Neural cell (in vitro differentiated cells): Measurements from ENCODE around the gene ADIG. TPM values are rescaled to one million over a fixed set of nuclear protein-coding genes. Genes with fewer than 3 reads are reported as not detected.

Source experiments
- H2AFZ ChIP-seq: fragments of 200-600, 300-800 bp; sonication (generic), shearing (Covaris generic); 2 replicates; pipeline ENCODE4 v1.6.0; 2014; ENCODE audit warnings: low read depth, mild to moderate bottlenecking, antibody characterized with exemption, low read length, moderate library complexity
- H3F3A ChIP-seq: fragments of 200-600 bp; shearing (Covaris generic); 2 replicates; pipeline ENCODE4 v1.6.1; 2016; ENCODE audit warnings: mild to moderate bottlenecking, moderate library complexity, mixed read lengths, antibody characterized with exemption, low read length; ENCODE audit not compliant: insufficient read depth, poor library complexity, severe bottlenecking
- H3K27ac ChIP-seq: fragments of 200-600, 300-800 bp; sonication (generic), shearing (Covaris generic); 2 replicates; pipeline ENCODE4 v1.5.1; 2014; ENCODE audit warnings: mild to moderate bottlenecking, low read length, moderate library complexity
- H3K27me3 ChIP-seq: fragments of 300-800, 200-600 bp; sonication (generic), shearing (Covaris generic); 2 replicates; pipeline ENCODE4 v1.6.0; 2014; ENCODE audit warnings: mild to moderate bottlenecking, low read depth, low read length, moderate library complexity; ENCODE audit not compliant: insufficient read depth
- H3K36me3 ChIP-seq: fragments of 300-800, 200-600 bp; sonication (generic), shearing (Covaris generic); 2 replicates; pipeline ENCODE4 v1.5.1; 2014; ENCODE audit warnings: mild to moderate bottlenecking, antibody characterized with exemption, low read length, moderate library complexity; ENCODE audit not compliant: insufficient read depth
- H3K4me2 ChIP-seq: fragments of 300-800, 200-600 bp; sonication (generic), shearing (Covaris generic); 2 replicates; pipeline ENCODE4 v1.6.0; 2014; ENCODE audit warnings: mild to moderate bottlenecking, low read length
- H3K4me3 ChIP-seq: fragments of 300-800, 200-600 bp; sonication (generic), shearing (Covaris generic); 2 replicates; pipeline ENCODE4 v1.5.1; 2014; ENCODE audit warnings: mild to moderate bottlenecking, low read length, moderate library complexity
- H3K79me2 ChIP-seq: fragments of 200-600 bp; shearing (Covaris generic); replicated peaks from 2 replicates; pipeline ENCODE4 v1.6.0; 2014; ENCODE audit warnings: mild to moderate bottlenecking, low read length, moderate library complexity; ENCODE audit not compliant: insufficient read depth
- H3K9ac ChIP-seq: fragments of 300-800, 200-600 bp; sonication (generic), shearing (Covaris generic); 2 replicates; pipeline ENCODE4 v1.6.1; 2016; ENCODE audit warnings: mild to moderate bottlenecking, low read length, mixed read lengths
- H3K9me2 ChIP-seq: fragments of 200-600 bp; shearing (Covaris generic); 2 replicates; pipeline ENCODE4 v1.6.1; 2016; ENCODE audit warnings: mild to moderate bottlenecking, low read length, mixed read lengths; ENCODE audit not compliant: insufficient read depth
- H3K9me3 ChIP-seq: fragments of 200-600, 300-800 bp; sonication (generic), shearing (Covaris generic); 2 replicates; pipeline ENCODE4 v1.6.1; 2016; ENCODE audit warnings: mild to moderate bottlenecking, mixed run types, low read length, moderate library complexity, mixed read lengths
- H4K20me1 ChIP-seq: fragments of 200-600 bp; shearing (Covaris generic); 2 replicates; pipeline ENCODE4 v1.6.1; 2016; ENCODE audit warnings: mild to moderate bottlenecking, mixed run types; ENCODE audit not compliant: insufficient read depth
- EP300 ChIP-seq: fragments of 450-650 bp; conservative IDR thresholded peaks from 2 replicates; pipeline ENCODE4 v1.6.1; 2014; ENCODE audit warnings: antibody characterized with exemption, mild to moderate bottlenecking, moderate library complexity; ENCODE audit not compliant: poor library complexity, severe bottlenecking
- EZH2 ChIP-seq: fragments of 200-600, 300-800 bp; shearing (Covaris generic), sonication (generic); IDR thresholded peaks from 2 replicates; pipeline ENCODE4 v1.6.1; 2014; ENCODE audit warnings: antibody characterized with exemption, low read length, borderline replicate concordance, mild to moderate bottlenecking; ENCODE audit not compliant: insufficient read depth, poor library complexity, severe bottlenecking
- MXI1 ChIP-seq: fragments of 450-650 bp; conservative IDR thresholded peaks from 2 replicates; pipeline ENCODE4 v1.6.1; 2014; ENCODE audit warnings: antibody characterized with exemption, mild to moderate bottlenecking; ENCODE audit not compliant: poor library complexity, severe bottlenecking
- POLR2AphosphoS5 ChIP-seq: IDR thresholded peaks from 2 replicates; pipeline ENCODE4 v1.6.1; 2012
- RAD21 ChIP-seq: fragments of 450-650 bp; conservative IDR thresholded peaks from 2 replicates; pipeline ENCODE4 v1.6.1; 2014; ENCODE audit warnings: antibody characterized with exemption, mild to moderate bottlenecking, moderate library complexity
- SMC3 ChIP-seq: fragments of 450-650 bp; conservative IDR thresholded peaks from 2 replicates; pipeline ENCODE4 v1.6.1; 2014; ENCODE audit warnings: antibody characterized with exemption, mild to moderate bottlenecking, moderate library complexity; ENCODE audit not compliant: poor library complexity
- TAF1 ChIP-seq: IDR thresholded peaks from 2 replicates; pipeline ENCODE4 v1.6.1; 2012; ENCODE audit warnings: low read depth
- polyA plus RNA-seq: library from polyadenylated mRNA; depleted of rRNA; stranded (reverse); fragments of >200 nt; gene quantifications from 2 replicates; pipeline ENCODE4 v1.2.3, GENCODE V29; 2014
- TF ChIP-seq, protein P1 (sequence below): IDR thresholded peaks from 2 replicates; pipeline ENCODE4 v1.6.1; 2012; ENCODE audit warnings: borderline replicate concordance
- TF ChIP-seq, protein P2 (sequence below): fragments of 450-650 bp; IDR thresholded peaks from 2 replicates; pipeline ENCODE4 v1.5.1; 2014; ENCODE audit warnings: antibody characterized with exemption, mild to moderate bottlenecking, moderate library complexity; ENCODE audit not compliant: poor library complexity, severe bottlenecking

ADIG gene
- polyA plus RNA-seq, 1 donor from 2014 or later, result not detected

DNA sequence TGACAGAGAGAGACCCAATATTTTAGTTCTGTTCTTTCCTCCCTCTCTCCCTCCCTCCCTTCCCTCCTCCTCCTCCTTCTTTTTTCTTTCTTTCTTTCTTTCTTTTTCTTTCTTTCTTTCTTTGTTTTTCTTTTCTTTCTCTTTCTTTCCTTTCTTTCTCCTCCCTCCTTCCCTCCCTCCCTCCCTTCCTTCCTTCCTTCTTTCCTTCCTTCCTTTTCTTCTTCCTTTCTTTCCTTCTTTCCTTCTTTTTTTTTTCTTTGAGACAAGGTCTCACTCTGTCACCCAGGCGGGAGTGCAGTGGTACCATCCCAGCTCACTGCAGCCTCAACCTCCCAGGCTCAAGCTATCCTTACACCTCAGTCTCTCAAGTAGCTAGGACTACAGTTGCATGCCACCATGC, 49.0 kb downstream of the ADIG start:
- no peak for TF ChIP-seq TAF1
- TF ChIP-seq, protein P1, sequence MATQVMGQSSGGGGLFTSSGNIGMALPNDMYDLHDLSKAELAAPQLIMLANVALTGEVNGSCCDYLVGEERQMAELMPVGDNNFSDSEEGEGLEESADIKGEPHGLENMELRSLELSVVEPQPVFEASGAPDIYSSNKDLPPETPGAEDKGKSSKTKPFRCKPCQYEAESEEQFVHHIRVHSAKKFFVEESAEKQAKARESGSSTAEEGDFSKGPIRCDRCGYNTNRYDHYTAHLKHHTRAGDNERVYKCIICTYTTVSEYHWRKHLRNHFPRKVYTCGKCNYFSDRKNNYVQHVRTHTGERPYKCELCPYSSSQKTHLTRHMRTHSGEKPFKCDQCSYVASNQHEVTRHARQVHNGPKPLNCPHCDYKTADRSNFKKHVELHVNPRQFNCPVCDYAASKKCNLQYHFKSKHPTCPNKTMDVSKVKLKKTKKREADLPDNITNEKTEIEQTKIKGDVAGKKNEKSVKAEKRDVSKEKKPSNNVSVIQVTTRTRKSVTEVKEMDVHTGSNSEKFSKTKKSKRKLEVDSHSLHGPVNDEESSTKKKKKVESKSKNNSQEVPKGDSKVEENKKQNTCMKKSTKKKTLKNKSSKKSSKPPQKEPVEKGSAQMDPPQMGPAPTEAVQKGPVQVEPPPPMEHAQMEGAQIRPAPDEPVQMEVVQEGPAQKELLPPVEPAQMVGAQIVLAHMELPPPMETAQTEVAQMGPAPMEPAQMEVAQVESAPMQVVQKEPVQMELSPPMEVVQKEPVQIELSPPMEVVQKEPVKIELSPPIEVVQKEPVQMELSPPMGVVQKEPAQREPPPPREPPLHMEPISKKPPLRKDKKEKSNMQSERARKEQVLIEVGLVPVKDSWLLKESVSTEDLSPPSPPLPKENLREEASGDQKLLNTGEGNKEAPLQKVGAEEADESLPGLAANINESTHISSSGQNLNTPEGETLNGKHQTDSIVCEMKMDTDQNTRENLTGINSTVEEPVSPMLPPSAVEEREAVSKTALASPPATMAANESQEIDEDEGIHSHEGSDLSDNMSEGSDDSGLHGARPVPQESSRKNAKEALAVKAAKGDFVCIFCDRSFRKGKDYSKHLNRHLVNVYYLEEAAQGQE, result no peak
- TF ChIP-seq EP300, result no peak
- TF ChIP-seq, protein P2, sequence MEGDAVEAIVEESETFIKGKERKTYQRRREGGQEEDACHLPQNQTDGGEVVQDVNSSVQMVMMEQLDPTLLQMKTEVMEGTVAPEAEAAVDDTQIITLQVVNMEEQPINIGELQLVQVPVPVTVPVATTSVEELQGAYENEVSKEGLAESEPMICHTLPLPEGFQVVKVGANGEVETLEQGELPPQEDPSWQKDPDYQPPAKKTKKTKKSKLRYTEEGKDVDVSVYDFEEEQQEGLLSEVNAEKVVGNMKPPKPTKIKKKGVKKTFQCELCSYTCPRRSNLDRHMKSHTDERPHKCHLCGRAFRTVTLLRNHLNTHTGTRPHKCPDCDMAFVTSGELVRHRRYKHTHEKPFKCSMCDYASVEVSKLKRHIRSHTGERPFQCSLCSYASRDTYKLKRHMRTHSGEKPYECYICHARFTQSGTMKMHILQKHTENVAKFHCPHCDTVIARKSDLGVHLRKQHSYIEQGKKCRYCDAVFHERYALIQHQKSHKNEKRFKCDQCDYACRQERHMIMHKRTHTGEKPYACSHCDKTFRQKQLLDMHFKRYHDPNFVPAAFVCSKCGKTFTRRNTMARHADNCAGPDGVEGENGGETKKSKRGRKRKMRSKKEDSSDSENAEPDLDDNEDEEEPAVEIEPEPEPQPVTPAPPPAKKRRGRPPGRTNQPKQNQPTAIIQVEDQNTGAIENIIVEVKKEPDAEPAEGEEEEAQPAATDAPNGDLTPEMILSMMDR, result no peak
- TF ChIP-seq MXI1, result no peak
- no peak for TF ChIP-seq SMC3
- TF ChIP-seq EZH2, result no peak
- TF ChIP-seq POLR2AphosphoS5, result no peak
- no peak for TF ChIP-seq RAD21
- no peak overlapping the region for H3K4me2 ChIP-seq
- no peak overlapping the region for H3K27ac ChIP-seq
- no peak overlapping the region for H2AFZ ChIP-seq
- no peak overlapping the region for H3K9ac ChIP-seq
- no peaks in the 10 kb centered on the region for H4K20me1 ChIP-seq
- no peaks in the 10 kb centered on the region for H3F3A ChIP-seq
- H3K4me3 ChIP-seq, result no peak overlapping the region
- H3K9me2 ChIP-seq, result no peaks in the 10 kb centered on the region
- no peaks in the 10 kb centered on the region for H3K36me3 ChIP-seq
- H3K9me3 ChIP-seq, result no peaks in the 10 kb centered on the region
- no peaks in the 10 kb centered on the region for H3K79me2 ChIP-seq
- H3K27me3 ChIP-seq, result no peaks in the 10 kb centered on the region

DNA sequence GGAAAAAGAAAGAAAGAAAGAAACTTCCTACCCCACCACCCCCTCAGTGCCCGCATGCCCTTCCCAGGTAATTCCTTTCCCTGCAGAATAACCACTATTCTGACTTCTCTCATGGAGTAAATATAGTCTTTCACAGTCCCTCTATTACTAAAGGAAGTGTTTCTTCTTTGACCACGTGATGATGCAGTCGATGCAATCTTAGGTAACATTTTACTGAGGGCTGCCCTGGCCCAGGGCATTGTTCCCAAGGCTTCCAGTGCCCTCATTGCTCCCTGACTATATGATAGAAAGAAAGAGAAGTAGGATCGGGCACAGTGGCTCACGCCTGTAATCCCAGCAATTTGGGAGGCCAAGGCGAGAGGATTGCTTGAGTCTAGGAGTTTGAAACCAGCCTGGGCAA, 49.7 kb downstream of the ADIG start:
- H4K20me1 ChIP-seq, result no peaks in the 10 kb centered on the region
- no peaks in the 10 kb centered on the region for H3K9me2 ChIP-seq
- no peak overlapping the region for H3K9ac ChIP-seq
- H3K9me3 ChIP-seq, result no peaks in the 10 kb centered on the region
- TF ChIP-seq TAF1, result no peak
- no peak for TF ChIP-seq SMC3
- no peak for TF ChIP-seq RAD21
- TF ChIP-seq POLR2AphosphoS5, result no peak
- no peak for TF ChIP-seq MXI1
- TF ChIP-seq, protein P1, result no peak
- TF ChIP-seq, protein P2, result no peak
- no peak overlapping the region for H3K4me3 ChIP-seq
- H3F3A ChIP-seq, result no peaks in the 10 kb centered on the region
- no peak overlapping the region for H3K4me2 ChIP-seq
- no peak overlapping the region for H2AFZ ChIP-seq
- H3K27ac ChIP-seq, result no peak overlapping the region
- H3K36me3 ChIP-seq, result no peaks in the 10 kb centered on the region
- H3K27me3 ChIP-seq, result no peaks in the 10 kb centered on the region
- no peaks in the 10 kb centered on the region for H3K79me2 ChIP-seq
